HG03108 (cell line): Measurements from ENCODE around the gene SND1.

ENCODE experiments used
- ATAC-seq: cut with Tn5 transposase; IDR thresholded peaks from one replicate; pipeline ENCODE4 v1.9.1; 2021; ENCODE audit warnings: moderate library complexity; ENCODE audit not compliant: unreplicated experiment

Gene SND1

DNA sequence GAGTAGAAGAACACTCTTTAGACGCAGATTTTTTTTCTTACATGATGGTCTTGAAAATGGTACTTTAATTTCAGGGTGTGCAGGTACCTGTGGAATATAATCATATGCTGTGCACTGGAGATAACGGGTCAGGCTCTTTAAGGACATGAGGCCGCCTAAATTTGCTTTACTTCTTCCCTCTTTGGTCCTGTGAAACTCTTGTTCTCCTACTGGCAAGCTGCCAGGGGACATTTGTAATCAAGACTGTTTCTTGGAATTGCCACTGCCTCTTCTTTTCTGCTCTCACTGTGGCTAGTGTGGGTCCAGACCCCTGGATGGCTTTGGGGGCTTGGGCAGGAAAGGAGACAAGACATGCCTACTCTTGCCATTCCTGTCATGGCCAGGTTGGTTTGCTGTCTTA is 146.0 kb downstream of the SND1 start:
- no peak for ATAC-seq

DNA sequence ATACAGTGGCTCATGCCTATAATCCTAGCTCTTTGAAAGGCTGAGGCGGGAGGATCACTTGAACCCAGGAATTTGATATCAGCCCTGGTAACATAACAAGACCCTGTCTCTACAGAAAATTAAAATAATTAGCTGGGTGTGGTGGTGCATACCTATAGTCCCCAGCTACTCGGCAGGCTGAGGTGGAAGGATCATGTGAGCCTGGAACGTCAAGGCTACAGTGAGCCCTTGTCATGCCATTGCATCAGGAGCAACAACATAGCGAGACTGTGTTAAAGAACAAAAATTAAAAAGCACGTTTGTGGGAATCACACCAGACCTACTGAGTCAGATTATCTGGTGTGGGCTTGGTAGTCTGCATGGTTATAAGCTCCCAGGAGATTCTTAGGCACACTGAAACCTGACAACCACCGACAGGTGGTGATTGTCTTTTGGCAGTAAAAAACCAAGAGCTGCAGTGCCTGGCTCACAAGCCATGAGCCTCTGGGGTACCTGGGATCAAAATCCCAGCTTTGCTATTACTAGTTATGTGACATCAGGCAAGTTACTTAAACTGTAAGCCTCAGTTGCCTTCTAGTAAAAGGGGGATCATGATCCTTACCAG is 146.9 kb downstream of the SND1 start:
- no peak for ATAC-seq

DNA sequence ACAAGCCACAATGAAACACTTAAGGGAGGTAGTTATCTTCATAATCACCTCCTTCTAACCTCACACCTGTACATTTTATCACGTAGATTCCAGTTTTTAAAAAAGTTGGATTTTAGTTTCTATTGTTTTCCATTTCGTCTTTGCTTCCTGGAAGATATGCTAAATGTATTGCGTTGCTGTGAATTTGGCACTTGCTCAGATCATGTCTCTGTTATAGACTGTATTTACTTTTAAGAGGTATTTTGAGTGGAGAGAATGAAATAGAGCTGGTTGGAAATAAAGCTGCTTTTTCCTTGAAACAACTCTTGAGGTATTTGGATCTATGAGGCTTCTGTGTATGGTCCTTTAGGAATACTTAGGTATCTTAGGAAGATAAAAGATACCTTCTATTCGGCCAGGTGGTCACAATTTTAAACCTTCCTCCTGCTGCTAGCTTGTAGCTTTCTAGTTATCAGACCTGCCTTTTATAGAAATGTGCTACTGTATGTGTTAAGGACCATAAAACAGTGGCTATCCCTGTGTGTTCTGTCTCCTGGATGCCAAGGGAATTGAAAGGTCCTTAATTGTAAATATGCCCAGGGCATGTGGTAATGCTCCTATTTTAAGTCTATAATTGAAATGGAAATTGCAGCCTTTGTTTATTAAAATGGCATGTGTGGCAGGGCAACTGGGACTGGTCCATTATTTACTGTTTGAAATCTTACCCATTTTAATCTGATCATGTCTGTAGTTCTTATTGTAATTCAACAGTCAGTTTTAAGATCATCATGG is 147.7 kb downstream of the SND1 start:
- no peak for ATAC-seq

DNA sequence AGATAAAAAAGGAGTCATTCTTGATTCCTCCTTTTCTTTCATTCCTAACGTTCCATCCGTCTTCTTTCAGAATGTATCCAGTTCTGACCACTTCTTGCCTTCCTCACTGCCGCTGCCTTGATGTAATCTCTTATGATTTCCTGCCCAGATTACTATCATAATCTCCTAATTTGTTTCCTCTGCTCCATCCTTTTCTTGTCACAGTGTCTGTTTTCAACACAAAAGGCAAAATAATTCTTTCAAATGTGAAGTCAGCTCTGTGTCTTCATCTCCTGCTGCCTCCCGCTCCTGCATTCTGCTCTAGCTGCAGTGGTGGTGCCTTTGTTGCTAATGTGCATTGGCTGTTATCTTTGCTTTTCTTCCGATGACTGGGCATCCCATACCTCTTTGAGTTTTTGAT is 150.9 kb downstream of the SND1 start:
- no peak for ATAC-seq

DNA sequence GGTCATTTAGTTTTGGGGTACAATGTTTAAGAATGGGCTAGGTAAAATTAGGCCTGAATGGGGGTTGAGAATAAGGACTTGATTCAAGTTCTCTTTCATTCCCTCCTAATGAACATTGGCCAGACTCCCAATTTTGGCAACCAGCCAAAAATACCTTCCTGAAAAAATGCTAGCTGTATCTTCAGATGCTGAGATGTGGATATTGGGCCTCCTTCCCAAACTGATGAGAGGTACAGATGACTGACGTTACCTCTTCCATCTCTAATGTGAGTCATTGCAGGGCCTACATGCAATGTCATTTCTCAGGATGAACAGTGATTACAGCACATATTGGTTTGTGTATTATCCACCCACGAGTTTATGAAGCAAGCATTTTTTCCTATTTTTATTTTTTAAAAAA is 151.6 kb downstream of the SND1 start:
- no peak for ATAC-seq

DNA sequence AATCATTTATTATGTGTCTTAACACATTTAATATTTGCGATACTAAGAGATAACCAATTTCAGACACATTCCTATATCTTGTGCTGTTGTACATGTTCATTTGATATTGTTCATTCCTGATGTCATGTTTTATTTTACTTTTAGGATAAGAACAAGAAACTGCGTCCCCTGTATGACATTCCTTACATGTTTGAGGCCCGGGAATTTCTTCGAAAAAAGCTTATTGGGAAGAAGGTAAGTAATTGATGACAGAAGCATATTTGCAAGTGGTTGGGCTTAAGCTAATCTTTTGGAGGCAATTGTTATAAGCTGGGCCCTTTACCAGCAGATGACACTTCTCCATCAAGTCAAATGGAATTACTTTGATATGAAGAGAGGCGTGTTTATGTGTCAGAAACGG is 155.3 kb downstream of the SND1 start:
- ATAC-seq = no peak

DNA sequence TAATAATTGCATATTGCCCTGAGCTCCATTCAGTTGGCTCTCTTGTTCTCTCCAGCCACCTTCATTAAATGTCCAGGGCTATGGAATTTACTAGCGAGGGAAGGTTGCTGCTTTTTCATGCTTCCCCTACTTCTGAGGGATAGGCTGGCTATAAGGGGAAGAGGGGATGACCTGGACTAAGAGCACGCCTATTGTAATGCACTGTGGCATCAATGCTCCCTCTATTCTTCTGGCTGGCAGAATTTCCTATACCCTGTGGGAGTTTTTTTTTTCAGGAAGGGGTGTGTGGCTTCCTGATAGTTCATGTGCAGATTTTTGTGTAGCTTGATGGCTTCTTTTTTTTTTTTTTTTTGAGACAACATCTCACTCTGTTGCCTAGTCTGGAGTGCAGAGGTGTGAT is 155.8 kb downstream of the SND1 start:
- ATAC-seq = no peak

DNA sequence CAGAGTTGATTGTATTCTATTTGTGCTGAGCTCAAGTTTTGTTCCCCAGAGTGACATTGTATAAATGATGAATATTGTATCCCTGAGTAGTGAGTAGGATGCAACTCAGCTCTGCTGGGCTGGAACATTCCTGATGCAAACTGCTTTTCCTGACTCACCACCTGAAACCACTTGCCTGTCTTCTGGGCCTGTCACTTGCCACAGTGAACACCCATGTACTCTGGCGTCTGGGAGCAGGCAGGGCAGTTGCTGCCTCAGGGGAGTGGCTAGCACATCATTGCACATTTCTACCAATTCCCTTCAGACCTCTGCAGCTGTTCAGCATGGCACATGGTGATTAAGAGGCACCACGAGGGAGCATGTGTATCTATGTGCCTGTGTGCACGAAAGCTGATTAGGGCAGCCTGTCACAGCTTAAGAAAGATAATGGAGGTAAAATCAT is 157.3 kb downstream of the SND1 start:
- ATAC-seq = no peak

DNA sequence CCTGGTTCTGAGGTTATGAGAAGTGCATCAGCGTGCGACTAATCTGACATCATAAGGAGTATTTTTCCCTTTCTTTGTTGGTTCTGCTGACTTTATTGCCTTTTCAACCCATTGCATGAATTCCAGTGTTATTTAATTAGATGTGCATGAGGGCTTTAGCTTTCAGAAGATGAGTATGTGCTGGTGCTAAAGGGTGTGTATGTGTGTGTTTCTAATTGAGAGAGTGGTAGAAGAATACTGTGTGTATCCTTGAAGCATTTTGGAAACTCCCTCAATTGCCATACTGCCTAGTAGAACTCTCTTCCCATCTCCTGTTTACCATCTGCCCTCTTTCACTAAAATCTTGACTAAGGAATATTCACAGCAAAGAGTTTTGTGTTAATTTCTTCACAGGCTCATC is 158.1 kb downstream of the SND1 start:
- ATAC-seq = no peak

DNA sequence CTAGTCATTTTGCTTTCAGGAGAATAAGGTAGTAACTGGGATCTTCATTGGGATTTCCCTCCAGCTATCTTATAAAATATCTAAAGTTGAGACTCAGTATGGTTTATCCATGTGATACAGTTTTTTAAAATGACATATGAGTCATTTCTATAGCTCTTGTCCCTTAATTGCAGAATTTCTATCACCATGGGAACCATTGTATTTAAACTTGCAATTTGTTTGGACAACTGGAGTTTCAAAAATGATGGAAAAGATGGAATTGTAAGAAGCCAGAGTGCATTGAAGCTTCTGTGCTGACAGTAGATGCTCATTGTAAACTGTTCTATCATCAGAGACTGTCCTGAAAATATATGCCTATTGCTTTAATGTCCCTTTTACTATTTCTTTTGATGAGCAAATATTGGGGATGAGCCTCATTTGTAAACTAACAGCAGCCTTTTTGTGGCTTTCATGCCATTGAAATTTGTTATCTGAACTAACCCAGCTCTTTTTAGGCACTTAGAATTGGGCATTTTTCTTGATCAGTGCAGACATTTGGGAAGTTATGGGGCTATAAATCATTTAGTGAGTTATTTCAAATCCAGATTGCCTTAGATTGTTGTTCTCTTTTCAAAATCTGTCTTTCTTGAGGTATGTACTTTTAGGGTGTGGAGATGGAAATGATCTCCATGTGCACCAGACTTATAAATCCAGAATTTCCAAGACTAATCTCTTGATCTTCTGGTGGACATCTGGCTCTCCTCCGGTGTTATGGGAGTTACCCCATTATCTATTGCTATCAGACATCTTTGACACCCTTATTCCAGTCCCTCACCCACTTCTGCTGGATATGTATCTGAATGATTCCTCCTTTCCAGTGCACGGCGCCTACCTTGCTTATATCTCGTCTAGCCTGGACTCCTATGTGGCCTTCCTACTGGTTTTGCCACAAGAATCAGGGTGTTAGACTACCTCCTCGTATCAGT is 159.0 kb downstream of the SND1 start:
- ATAC-seq = no peak

DNA sequence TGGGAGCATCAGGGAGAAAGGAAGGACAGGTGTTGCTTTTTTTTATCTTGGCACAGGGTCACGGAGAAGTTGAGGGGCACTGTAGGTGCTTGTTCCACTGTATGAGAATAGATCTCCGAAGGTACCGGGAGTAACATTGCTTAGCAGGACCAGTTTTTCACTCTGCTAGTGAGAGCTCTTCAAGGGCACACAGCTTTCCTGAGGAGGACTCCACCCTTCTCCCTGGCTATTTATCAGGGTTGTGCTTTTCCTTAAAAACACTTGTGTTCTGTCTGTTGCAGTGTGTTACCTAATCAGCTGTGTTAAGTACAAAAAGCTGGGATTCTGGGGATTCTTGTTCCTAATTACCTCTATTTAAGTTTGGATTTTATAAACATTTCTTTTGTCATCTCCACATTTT is 160.5 kb downstream of the SND1 start:
- no peak for ATAC-seq

DNA sequence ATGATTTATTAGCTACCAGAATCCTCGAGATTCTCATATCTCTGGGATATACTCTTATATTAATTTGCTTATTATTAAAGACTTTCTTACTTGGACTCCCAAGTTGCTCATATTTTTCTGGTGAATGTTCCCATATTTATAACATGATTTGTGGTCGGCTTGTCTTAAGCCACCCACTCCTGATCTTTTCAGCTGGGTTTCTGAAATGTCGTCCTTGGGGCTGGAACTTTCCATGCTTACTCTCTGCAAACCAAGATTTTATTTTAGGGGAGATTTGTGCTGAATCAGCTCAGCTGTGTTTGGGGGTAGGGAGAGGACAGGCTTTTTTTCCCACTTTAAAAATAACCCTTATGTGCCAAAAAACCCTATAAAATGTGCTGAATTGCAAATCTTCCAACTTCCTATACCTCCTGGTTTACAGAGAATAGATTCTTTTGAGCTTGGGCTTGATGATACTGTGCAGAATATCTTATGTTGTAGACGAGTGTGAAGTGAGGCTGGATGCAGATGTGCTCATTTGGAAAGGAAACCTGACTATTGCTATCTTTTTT is 162.1 kb downstream of the SND1 start:
- no peak for ATAC-seq

DNA sequence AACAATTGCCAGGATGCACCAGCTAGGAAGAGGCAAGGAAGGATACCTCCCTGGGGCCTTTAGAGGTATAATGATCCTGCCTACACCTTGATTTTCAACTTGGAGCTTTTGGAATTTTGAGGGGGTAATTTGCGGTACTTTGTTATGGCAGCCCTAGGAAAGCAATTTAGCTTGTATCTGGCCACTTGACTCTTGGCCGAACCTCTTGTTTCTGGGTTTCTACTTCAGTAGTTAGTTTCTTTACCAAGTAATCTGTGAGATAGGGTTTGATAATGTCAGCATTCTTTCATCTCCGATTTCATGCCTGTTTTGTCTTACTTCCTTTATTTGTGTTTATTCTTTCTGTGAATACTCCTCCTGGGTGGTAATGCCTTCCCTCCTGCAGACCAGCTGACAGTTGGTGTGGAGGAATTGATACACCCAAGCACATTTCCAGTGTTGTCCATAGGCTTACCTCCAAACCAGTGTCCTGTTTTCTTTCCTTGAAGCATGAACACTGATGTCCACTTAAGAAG is 163.7 kb downstream of the SND1 start:
- ATAC-seq = no peak

DNA sequence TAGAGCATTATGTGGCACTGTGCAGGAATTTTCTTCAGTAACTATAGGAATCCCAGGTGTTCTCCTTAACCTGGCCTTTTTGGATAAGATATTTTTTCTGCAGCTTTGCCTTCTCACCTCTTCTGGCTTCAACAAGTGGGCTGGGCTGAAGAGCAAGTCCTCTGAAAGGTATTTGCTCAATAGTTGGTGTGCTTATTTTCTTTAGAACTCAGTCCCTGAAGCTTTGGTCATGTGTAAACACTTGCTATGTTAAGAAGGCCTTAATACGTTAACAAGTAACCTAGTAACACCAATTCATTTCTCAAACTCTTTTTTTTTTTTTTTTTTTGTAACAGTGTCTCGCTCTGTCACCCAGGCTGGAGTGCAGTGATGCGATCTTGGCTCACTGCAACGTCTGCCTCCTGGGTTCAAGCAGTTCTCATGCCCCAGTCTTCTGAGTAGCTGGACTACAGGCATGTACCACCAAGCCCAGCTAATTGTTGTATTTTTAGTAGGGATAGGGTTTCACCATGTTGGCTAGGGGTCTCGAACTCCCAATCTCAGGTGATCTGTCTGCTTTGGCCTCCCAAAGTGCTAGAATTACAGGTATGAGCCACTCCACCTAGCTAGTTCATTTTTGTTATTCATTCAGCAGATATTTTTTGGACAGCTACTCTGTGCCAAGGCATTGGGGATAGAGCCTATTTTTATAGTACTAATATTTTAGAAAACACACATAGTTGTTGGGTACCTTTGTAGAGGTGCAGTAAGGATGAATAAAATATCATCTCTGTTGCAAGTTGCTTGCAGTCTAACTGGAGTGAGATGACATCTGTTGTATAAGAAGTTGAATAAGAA is 164.6 kb downstream of the SND1 start:
- no peak for ATAC-seq

DNA sequence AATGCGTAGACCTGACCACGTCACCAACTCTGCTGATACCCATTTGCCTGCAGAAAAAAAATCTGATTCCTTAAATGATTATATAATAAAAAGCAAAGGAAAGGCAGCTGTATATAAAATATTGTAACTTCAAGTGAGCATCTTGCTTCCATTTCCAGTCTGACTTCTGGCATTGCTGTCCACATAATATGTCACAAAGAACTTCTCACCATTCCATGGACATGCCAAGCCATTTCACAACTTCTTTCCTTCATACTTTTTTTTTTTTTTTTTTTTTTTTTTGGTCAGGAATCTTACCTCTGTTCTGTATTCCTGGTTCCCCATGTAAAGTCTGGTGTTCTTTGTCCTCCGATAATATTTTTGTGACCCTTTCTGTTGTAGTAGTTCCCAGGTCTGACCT is 165.5 kb downstream of the SND1 start:
- ATAC-seq = no peak

DNA sequence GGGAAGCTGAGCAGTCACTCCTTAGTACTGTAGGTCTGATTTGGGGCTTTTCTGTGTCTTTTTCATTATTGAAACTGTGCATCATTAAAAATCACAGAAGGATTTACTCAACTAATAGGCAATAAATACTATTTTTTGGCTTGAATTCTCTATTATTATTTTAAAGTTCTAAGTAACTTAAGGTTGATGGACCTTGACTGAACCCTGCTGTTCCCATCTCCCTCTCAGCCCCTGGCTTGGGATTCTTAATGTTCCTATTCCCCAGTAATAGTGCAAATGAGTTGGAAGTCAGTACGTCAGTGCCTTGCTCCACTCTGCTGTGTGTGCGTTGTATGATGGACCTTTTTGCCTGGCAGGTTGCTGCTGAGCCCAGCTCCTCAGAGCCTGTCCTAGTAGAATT is 166.3 kb downstream of the SND1 start:
- no peak for ATAC-seq

DNA sequence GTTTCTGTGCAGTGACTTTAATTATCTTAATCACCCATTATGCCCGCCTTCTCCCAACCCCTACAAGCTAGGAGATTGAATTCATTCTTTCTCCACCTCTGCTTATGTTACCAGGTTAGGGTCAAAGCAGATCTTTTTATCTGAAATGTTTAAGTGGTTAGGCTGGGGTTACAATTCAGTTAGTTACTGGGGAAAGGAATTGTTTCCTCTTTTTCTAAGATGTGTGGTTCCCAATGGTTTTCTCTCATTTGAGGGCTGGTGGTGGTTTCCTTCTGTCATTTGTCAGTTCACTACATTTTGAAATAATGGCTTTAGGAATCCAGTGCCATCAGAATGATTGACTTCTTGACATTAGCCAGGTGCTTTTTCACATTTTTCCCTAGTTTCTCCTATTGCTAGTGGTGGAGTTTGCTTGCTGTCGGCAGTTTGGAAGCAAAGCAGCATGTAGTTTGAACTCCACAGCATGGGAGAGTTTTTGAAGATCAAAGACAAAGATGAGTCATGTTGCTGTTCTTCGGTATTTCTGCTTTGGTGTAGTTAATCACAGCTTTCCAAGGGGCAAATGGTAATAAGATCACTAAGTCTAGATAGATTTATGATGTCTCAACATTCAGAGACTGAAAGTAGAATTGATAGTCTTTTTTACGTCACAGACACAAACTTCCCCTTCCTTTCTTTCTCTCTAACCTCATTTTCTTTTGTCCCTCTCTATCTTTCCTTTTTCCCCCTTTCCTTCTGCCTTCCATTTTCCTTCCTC is 168.2 kb downstream of the SND1 start:
- ATAC-seq = no peak

DNA sequence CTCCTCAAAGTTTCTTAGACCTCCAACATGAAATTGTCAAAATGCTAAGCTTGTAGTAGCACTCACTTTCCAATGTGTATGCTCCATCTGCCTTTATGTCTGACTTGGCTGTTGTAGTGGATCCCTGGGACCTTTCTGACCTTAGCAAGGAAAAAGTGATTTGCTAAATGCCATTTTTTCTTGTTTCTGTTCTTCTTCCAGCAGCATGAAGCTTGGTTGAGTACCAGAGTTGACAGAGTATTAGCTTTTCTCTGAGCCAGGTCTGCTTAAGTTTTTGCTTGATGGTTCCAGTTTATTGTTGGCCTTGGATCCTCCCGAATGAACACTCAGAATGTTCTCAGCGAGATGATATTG is 168.7 kb downstream of the SND1 start:
- no peak for ATAC-seq

DNA sequence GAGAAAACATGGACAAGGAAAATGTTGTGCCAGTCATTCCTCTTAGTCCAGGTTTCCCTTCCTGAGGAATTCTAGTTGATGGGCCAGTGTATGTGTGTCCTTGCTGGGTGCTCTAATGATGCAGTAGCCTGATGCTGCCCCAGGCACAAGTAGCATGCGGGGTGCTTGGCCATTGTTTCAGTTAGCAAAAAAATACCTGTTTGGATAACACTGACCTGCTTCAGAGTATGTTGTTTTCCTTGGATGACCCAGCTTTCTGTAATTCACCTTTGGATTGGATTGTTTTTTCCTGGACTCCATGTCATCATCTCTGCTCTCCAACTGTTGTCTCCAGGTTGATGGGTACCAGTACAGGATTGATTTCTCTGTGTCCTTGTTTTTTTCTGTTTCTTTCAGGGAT is 169.2 kb downstream of the SND1 start:
- no peak for ATAC-seq
